K562 (cell line): Measurements from ENCODE around the gene ZC3H18. TPM values are rescaled to one million over a fixed set of nuclear protein-coding genes. Genes with fewer than 3 reads are reported as not detected.

Experiments used
- EHMT2 ChIP-seq: fragments of 450-650 bp; IDR thresholded peaks from 2 replicates; pipeline ENCODE4 v1.6.1; 2018; ENCODE audit warnings: antibody characterized with exemption
- FOS ChIP-seq: IDR thresholded peaks from 3 replicates; pipeline ENCODE4 v1.6.1; 2011; ENCODE audit not compliant: insufficient read length; ENCODE audit errors: extremely low read depth
- FOXK2 ChIP-seq, 2 experiments: fragments of 450-650 bp; IDR thresholded peaks in 1 of 2; conservative IDR thresholded peaks in 1 of 2; 2 replicates each; pipeline ENCODE4 v1.6.1; 2016; ENCODE audit warnings: low read depth in 2 of 2, mild to moderate bottlenecking in 1 of 2
- NBN ChIP-seq: fragments of 450-650 bp; IDR thresholded peaks from 2 replicates; pipeline ENCODE4 v1.6.1; 2016; ENCODE audit warnings: low read depth, mild to moderate bottlenecking
- NR2C1 ChIP-seq, 2 experiments: fragments of 450-650 bp; IDR thresholded peaks; 2 replicates each; pipeline ENCODE4 v1.6.1; 2017; ENCODE audit warnings: mild to moderate bottlenecking in 2 of 2, antibody characterized with exemption in 1 of 2, inconsistent platforms in 1 of 2, missing compliant biosample characterization in 1 of 2, missing genetic modification characterization in 1 of 2
- RBFOX2 ChIP-seq: fragments of 200-400 bp; formaldehyde crosslinking; IDR thresholded peaks from 2 replicates; pipeline ENCODE4 v1.6.1; 2017; ENCODE audit warnings: low read depth, mild to moderate bottlenecking, low read length, moderate library complexity
- SIX5 ChIP-seq, 2 experiments: IDR thresholded peaks; 2 replicates each; pipeline ENCODE4 v1.6.1; 2011; ENCODE audit warnings: low read length in 2 of 2, borderline replicate concordance in 1 of 2, low read depth in 1 of 2, mild to moderate bottlenecking in 1 of 2, moderate library complexity in 1 of 2; ENCODE audit not compliant: insufficient read depth in 1 of 2
- TAF1 ChIP-seq: IDR thresholded peaks from 2 replicates; pipeline ENCODE4 v1.6.1; 2011; ENCODE audit warnings: mild to moderate bottlenecking, low read length, moderate library complexity; ENCODE audit not compliant: insufficient read depth, control insufficient read depth, severe bottlenecking; ENCODE audit errors: extremely low read depth
- ZNF175 ChIP-seq: fragments of 200-800 bp; sonication (Bioruptor generic); IDR thresholded peaks from 2 replicates; pipeline ENCODE4 v1.6.1; 2016; ENCODE audit warnings: low read depth, mild to moderate bottlenecking, missing genetic modification characterization, missing compliant biosample characterization
- ZNF253 ChIP-seq: fragments of 250-450 bp; sonication (Bioruptor Pico); conservative IDR thresholded peaks from 2 replicates; pipeline ENCODE4 v1.6.1; 2021; ENCODE audit warnings: mild to moderate bottlenecking
- ZNF324 ChIP-seq: fragments of 250-450 bp; sonication (Bioruptor Pico); IDR thresholded peaks from 2 replicates; pipeline ENCODE4 v1.4.0; 2020; ENCODE audit warnings: mild to moderate bottlenecking
- ZNF764 ChIP-seq: fragments of 250-450 bp; sonication (Bioruptor Pico); IDR thresholded peaks from 2 replicates; pipeline ENCODE4 v1.4.0; 2020; ENCODE audit warnings: low read depth, mild to moderate bottlenecking, moderate library complexity
- polyA plus RNA-seq, 8 experiments: library from polyadenylated mRNA; depleted of rRNA in 4 of 8; stranded (reverse) in 5 of 8; unstranded in 3 of 8; fragments of >200 nt; fragmentation: Nextera tagmentation in 2 of 8; fragmentation: Illumina TruSeq in 1 of 8; extraction: Ambion mirVana in 2 of 8; extraction: Trizol in 1 of 8; gene quantifications; 2 replicates each; pipeline versions ENCODE4 v1.2.1 to v1.2.3, GENCODE V29; 2011 to 2014; ENCODE audit warnings: inconsistent platforms in 1 of 8, missing spikeins in 1 of 8
- total RNA-seq, 7 experiments: library from RNA; depleted of rRNA in 6 of 7; stranded (reverse); fragments of >200 nt in 6 of 7; fragmentation: Illumina TruSeq in 2 of 7; extraction: Trizol in 2 of 7; gene quantifications; 2 replicates each; pipeline versions ENCODE4 v1.2.1 to v1.2.3, GENCODE V29; 2011 to 2021; ENCODE audit warnings: low replicate concordance in 1 of 7
- TF ChIP-seq, protein P1 (sequence below): IDR thresholded peaks from 2 replicates; pipeline ENCODE4 v1.6.1; 2011; ENCODE audit warnings: borderline replicate concordance, low read depth, mild to moderate bottlenecking, moderate library complexity, low read length; ENCODE audit not compliant: insufficient read depth, poor library complexity, severe bottlenecking
- TF ChIP-seq, protein P2 (sequence below): fragments of 450-650 bp; IDR thresholded peaks from 2 replicates; pipeline ENCODE4 v1.6.1; 2016; ENCODE audit warnings: mild to moderate bottlenecking
- TF ChIP-seq, protein P3 (sequence below): fragments of 200-400 bp; formaldehyde crosslinking; IDR thresholded peaks from 2 replicates; pipeline ENCODE4 v1.6.1; 2017; ENCODE audit warnings: mild to moderate bottlenecking, low read depth, low read length, moderate library complexity
- TF ChIP-seq, protein P4 (sequence below): IDR thresholded peaks from 3 replicates; pipeline ENCODE4 v1.6.1; 2011; ENCODE audit warnings: borderline replicate concordance, mild to moderate bottlenecking; ENCODE audit not compliant: insufficient read length, insufficient read depth

ZC3H18 gene
- total and polyA plus RNA-seq, 9 of the 15 experiments (the other 6 are each of a cell fraction or from before 2014, with no cell fraction given): 1.7 to 88.7 (median 26.9) TPM

DNA sequence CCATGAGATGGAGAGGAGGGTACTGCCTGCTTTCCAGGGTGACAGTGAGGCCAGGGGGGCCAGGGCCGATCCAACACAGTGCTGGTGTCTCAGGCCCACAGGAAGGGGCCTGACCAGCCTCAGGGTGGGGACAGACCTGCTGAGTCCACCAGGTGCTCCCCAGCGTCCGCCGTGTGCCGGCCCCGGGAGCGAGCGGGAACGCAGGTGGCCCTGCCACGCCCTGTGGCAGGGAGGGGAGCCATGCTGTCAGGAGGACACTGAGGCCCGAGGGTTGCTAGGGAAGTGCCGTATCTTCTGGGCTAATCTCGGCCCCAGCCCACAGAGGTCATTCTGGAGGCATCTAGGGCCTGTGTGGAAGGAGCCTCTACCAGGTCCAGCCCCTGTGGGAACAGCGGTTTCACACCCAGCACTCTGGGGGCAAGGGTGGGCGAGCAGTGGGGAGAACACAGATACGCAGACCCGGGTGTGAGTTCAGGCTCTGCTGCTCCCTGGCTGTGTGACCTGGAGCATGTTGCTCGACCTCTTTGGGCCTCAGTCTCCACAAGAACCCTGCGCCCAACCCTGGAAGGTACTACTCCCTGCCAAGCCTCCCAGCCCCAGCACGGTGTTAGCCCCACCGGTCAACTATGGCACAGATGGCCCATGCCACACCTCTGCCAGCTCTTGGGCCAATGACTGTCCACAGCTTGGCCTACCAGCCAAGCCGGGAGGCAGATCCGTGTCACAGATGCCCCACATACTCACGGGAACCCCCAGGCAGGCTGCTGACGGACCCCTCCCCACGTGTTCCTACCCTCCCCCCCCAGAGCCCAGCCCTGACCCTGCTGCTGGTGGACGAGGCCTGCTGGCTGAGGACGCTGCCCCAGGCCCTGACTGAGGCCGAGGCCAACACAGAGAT lies 43.9 kb upstream of the ZC3H18 start (continued):
- TF ChIP-seq FOS (no peak), NBN (no peak), TAF1 (no peak), ZNF764 (CRISPR knock-in tag) (no peak), NR2C1 (IDR thresholded peaks at IDR 0.05) (no peak), NR2C1 (tag; IDR thresholded peaks at IDR 0.05) (peak; percentile 69), RBFOX2 (no peak), ZNF175 (CRISPR knock-in tag) (no peak), SIX5 (IDR thresholded peaks at IDR 0.05; ENCODE audit: borderline replicate concordance in 1 of 2, insufficient read depth in 1 of 2, low read depth in 1 of 2, low read length in 2 of 2) (no peak), FOXK2 (conservative IDR thresholded peaks at IDR 0.05 in 1 of 2, IDR thresholded peaks at IDR 0.05 in 1 of 2; ENCODE audit: low read depth in 2 of 2) (no peak), EHMT2 (no peak), ZNF324 (CRISPR knock-in tag) (no peak), ZNF253 (CRISPR knock-in tag) (no peak)
- TF ChIP-seq, protein P1, sequence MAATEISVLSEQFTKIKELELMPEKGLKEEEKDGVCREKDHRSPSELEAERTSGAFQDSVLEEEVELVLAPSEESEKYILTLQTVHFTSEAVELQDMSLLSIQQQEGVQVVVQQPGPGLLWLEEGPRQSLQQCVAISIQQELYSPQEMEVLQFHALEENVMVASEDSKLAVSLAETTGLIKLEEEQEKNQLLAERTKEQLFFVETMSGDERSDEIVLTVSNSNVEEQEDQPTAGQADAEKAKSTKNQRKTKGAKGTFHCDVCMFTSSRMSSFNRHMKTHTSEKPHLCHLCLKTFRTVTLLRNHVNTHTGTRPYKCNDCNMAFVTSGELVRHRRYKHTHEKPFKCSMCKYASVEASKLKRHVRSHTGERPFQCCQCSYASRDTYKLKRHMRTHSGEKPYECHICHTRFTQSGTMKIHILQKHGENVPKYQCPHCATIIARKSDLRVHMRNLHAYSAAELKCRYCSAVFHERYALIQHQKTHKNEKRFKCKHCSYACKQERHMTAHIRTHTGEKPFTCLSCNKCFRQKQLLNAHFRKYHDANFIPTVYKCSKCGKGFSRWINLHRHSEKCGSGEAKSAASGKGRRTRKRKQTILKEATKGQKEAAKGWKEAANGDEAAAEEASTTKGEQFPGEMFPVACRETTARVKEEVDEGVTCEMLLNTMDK: no peak
- TF ChIP-seq, protein P2, sequence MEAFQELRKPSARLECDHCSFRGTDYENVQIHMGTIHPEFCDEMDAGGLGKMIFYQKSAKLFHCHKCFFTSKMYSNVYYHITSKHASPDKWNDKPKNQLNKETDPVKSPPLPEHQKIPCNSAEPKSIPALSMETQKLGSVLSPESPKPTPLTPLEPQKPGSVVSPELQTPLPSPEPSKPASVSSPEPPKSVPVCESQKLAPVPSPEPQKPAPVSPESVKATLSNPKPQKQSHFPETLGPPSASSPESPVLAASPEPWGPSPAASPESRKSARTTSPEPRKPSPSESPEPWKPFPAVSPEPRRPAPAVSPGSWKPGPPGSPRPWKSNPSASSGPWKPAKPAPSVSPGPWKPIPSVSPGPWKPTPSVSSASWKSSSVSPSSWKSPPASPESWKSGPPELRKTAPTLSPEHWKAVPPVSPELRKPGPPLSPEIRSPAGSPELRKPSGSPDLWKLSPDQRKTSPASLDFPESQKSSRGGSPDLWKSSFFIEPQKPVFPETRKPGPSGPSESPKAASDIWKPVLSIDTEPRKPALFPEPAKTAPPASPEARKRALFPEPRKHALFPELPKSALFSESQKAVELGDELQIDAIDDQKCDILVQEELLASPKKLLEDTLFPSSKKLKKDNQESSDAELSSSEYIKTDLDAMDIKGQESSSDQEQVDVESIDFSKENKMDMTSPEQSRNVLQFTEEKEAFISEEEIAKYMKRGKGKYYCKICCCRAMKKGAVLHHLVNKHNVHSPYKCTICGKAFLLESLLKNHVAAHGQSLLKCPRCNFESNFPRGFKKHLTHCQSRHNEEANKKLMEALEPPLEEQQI: no peak
- TF ChIP-seq, protein P3, sequence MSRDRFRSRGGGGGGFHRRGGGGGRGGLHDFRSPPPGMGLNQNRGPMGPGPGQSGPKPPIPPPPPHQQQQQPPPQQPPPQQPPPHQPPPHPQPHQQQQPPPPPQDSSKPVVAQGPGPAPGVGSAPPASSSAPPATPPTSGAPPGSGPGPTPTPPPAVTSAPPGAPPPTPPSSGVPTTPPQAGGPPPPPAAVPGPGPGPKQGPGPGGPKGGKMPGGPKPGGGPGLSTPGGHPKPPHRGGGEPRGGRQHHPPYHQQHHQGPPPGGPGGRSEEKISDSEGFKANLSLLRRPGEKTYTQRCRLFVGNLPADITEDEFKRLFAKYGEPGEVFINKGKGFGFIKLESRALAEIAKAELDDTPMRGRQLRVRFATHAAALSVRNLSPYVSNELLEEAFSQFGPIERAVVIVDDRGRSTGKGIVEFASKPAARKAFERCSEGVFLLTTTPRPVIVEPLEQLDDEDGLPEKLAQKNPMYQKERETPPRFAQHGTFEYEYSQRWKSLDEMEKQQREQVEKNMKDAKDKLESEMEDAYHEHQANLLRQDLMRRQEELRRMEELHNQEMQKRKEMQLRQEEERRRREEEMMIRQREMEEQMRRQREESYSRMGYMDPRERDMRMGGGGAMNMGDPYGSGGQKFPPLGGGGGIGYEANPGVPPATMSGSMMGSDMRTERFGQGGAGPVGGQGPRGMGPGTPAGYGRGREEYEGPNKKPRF: no peak
- TF ChIP-seq, protein P4, sequence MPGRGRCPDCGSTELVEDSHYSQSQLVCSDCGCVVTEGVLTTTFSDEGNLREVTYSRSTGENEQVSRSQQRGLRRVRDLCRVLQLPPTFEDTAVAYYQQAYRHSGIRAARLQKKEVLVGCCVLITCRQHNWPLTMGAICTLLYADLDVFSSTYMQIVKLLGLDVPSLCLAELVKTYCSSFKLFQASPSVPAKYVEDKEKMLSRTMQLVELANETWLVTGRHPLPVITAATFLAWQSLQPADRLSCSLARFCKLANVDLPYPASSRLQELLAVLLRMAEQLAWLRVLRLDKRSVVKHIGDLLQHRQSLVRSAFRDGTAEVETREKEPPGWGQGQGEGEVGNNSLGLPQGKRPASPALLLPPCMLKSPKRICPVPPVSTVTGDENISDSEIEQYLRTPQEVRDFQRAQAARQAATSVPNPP: no peak
